Measurements from ENCODE around the gene KAT7.
A peak's percentile ranks its signal among the peaks of the same experiment; 100 is the strongest.
"Not testable (repeated sequence)": the region's sequence is repeated elsewhere in the genome, so short reads cannot be mapped to it uniquely, and the experiment has no call there.

Gene KAT7

GRCh38 chr17:49788478-49789242, at the start of gene KAT7:
Gene KAT7, plus strand, starts transcription at chr17:49788681. Its CDS starts 154 bp downstream, at chr17:49788835.
- peak; percentile 94 to 99 (median 98) for DNase-seq

- DNase-seq: peak; percentile 88 to 99 (median 95)
These were observed 48.7 kb upstream of the KAT7 start for GRCh38 chr17:49739641-49740271.

- DNase-seq: no peak
These were observed 47.3 kb upstream of the KAT7 start for GRCh38 chr17:49741009-49741691.

- no peak for DNase-seq
These were observed 46.8 kb upstream of the KAT7 start for GRCh38 chr17:49741692-49742076.

- DNase-seq: peak in 3 of 6 experiments; percentile 42 to 53 (median 50)
These were observed 46.3 kb upstream of the KAT7 start for GRCh38 chr17:49742166-49742638.

- DNase-seq: no peak
These were observed 43.0 kb upstream of the KAT7 start for GRCh38 chr17:49745175-49746139.

GRCh38 chr17:49746791-49747490, 41.5 kb upstream of the KAT7 start:
- peak in 5 of 6 experiments; percentile 12 to 63 (median 46) for DNase-seq

GRCh38 chr17:49747632-49748031, 40.8 kb upstream of the KAT7 start:
- no peak for DNase-seq

GRCh38 chr17:49748223-49748622, 40.3 kb upstream of the KAT7 start:
- peak in 2 of 6 experiments; percentile 13 to 35 for DNase-seq

- peak in 3 of 6 experiments; percentile 28 to 48 (median 42) for DNase-seq
These were observed 39.7 kb upstream of the KAT7 start for GRCh38 chr17:49748791-49749190.

GRCh38 chr17:49749730-49750129, 38.8 kb upstream of the KAT7 start:
- no peak for DNase-seq

- no peak for DNase-seq
These were observed 36.0 kb upstream of the KAT7 start for GRCh38 chr17:49752508-49752907.

GRCh38 chr17:49753959-49754391, 34.5 kb upstream of the KAT7 start:
- DNase-seq: no peak

- no peak for DNase-seq
These were observed 32.7 kb upstream of the KAT7 start for GRCh38 chr17:49755663-49756283.

GRCh38 chr17:49756323-49757150, 31.9 kb upstream of the KAT7 start:
- peak in 2 of 6 experiments; percentile 13 to 15 for DNase-seq

GRCh38 chr17:49757151-49757777, 31.2 kb upstream of the KAT7 start:
- no peak for DNase-seq

GRCh38 chr17:49758464-49759010, 29.9 kb upstream of the KAT7 start:
- DNase-seq: not testable (repeated sequence)

GRCh38 chr17:49759203-49759602, 29.3 kb upstream of the KAT7 start:
- DNase-seq: no peak

- DNase-seq: no peak
These were observed 28.2 kb upstream of the KAT7 start for GRCh38 chr17:49760296-49760695.

Data from stimulated activated naive CD4-positive, alpha-beta T cell (primary cell).